Liver (tissue), 9 donors: ENCODE measurements around the gene SNRPB2. TPM values are rescaled to one million over a fixed set of nuclear protein-coding genes. Genes with fewer than 3 reads are reported as not detected.

Source experiments
- DNase-seq: peaks from one replicate; pipeline ENCODE4 v3.0.0-alpha.2; 2017; ENCODE audit warnings: low spot score
- H3K27ac ChIP-seq, 2 donors: one replicate each; pipeline ENCODE4 v1.7.0; 2013; ENCODE audit warnings: inconsistent platforms in 2 of 2, low read length in 2 of 2, control low read depth in 1 of 2, low read depth in 1 of 2, mild to moderate bottlenecking in 1 of 2
- H3K27me3 ChIP-seq, 4 donors: one replicate each; pipeline versions ENCODE4 v1.6.1 to v1.7.0; 2013; ENCODE audit warnings: low read length in 3 of 4, inconsistent platforms in 1 of 4, mild to moderate bottlenecking in 1 of 4, moderate library complexity in 1 of 4; ENCODE audit not compliant: control insufficient read depth in 4 of 4, insufficient read depth in 4 of 4
- H3K36me3 ChIP-seq, 4 donors: one replicate each; pipeline versions ENCODE4 v1.6.1 to v1.7.0; 2013; ENCODE audit warnings: low read length in 3 of 4, mild to moderate bottlenecking in 3 of 4, low read depth in 1 of 4, moderate library complexity in 1 of 4; ENCODE audit not compliant: control insufficient read depth in 4 of 4, insufficient read depth in 3 of 4
- H3K4me1 ChIP-seq, 4 donors: one replicate each; pipeline versions ENCODE4 v1.6.1 to v1.7.0; 2013; ENCODE audit warnings: low read length in 3 of 4, mild to moderate bottlenecking in 3 of 4, moderate library complexity in 1 of 4; ENCODE audit not compliant: control insufficient read depth in 4 of 4, insufficient read depth in 4 of 4
- H3K4me3 ChIP-seq, 3 donors: one replicate each; pipeline versions ENCODE4 v1.6.1 to v1.7.0; 2013; ENCODE audit warnings: low read length in 3 of 3, control low read depth in 1 of 3, low read depth in 1 of 3, mild to moderate bottlenecking in 1 of 3
- H3K9ac ChIP-seq, 2 donors: one replicate each; pipeline ENCODE4 v1.7.0; 2013; ENCODE audit warnings: low read length in 2 of 2, mild to moderate bottlenecking in 2 of 2, moderate library complexity in 2 of 2, control low read depth in 1 of 2, low read depth in 1 of 2
- H3K9me3 ChIP-seq, 4 donors: one replicate each; pipeline versions ENCODE4 v1.6.1 to v1.7.0; 2013; ENCODE audit warnings: low read length in 3 of 4; ENCODE audit not compliant: control insufficient read depth in 4 of 4
- FOXA1 ChIP-seq: IDR thresholded peaks from 2 replicates; pipeline ENCODE4 v1.6.1; 2016; ENCODE audit warnings: antibody characterized with exemption
- HNF4A ChIP-seq, 2 donors: conservative IDR thresholded peaks; 2 replicates each; pipeline ENCODE4 v1.6.1; 2016; ENCODE audit warnings: antibody characterized with exemption in 2 of 2, mild to moderate bottlenecking in 2 of 2
- HNF4G ChIP-seq: IDR thresholded peaks from 2 replicates; pipeline ENCODE4 v1.6.1; 2016; ENCODE audit warnings: antibody characterized with exemption
- NR2F2 ChIP-seq: IDR thresholded peaks from 2 replicates; pipeline ENCODE4 v1.6.1; 2016; ENCODE audit warnings: antibody characterized with exemption
- RAD21 ChIP-seq, 2 donors: IDR thresholded peaks; 2 replicates each; pipeline ENCODE4 v1.6.1; 2016; ENCODE audit warnings: antibody characterized with exemption in 2 of 2, mild to moderate bottlenecking in 2 of 2
- TAF1 ChIP-seq: conservative IDR thresholded peaks from 2 replicates; pipeline ENCODE4 v1.6.1; 2016; ENCODE audit warnings: antibody characterized with exemption, mild to moderate bottlenecking
- WGBS: extraction: QIAGEN DNeasy Blood & Tissue Kit; methylation state at CpG from one replicate; pipeline ENCODE4 v1.1.7; 2013; 5-methylcytosine and 5-hydroxymethylcytosine counted together
- polyA plus RNA-seq, 2 donors: library from polyadenylated mRNA; stranded (reverse) in 1 of 2; unstranded in 1 of 2; fragments of 200-250 nt in 1 of 2; fragments of >200 nt in 1 of 2; fragmentation: Nextera tagmentation in 1 of 2; extraction: Ambion mirVana in 1 of 2; gene quantifications; one replicate each; pipeline versions ENCODE4 v1.2.1 to v1.2.3, GENCODE V29; 2013 to 2015
- total RNA-seq, 2 donors: library from RNA; depleted of rRNA; stranded (reverse); fragments of >200 nt; gene quantifications; one replicate each; pipeline ENCODE4 v1.2.3, GENCODE V29; 2014
- TF ChIP-seq, protein P1 (sequence below): IDR thresholded peaks from 2 replicates; pipeline ENCODE4 v1.6.1; 2016; ENCODE audit warnings: antibody characterized with exemption
- TF ChIP-seq, protein P2 (sequence below): IDR thresholded peaks from 2 replicates; pipeline ENCODE4 v1.6.1; 2016; ENCODE audit warnings: antibody characterized with exemption, mild to moderate bottlenecking
- TF ChIP-seq, protein P3 (sequence below): fragments of 150-350 bp; IDR thresholded peaks from 2 replicates; pipeline ENCODE4 v1.5.1; 2017; ENCODE audit warnings: improper control_type of control experiment, low read depth, low read length; ENCODE audit not compliant: missing input control
- donor health status: healthy.
- donor health status: healthy.
- donor health status: healthy.
- donor health status: healthy.
- donor health status: healthy.

SNRPB2 gene
- total and polyA plus RNA-seq, 4 donors = 13.9 to 36.0 (median 21.0) TPM

DNA sequence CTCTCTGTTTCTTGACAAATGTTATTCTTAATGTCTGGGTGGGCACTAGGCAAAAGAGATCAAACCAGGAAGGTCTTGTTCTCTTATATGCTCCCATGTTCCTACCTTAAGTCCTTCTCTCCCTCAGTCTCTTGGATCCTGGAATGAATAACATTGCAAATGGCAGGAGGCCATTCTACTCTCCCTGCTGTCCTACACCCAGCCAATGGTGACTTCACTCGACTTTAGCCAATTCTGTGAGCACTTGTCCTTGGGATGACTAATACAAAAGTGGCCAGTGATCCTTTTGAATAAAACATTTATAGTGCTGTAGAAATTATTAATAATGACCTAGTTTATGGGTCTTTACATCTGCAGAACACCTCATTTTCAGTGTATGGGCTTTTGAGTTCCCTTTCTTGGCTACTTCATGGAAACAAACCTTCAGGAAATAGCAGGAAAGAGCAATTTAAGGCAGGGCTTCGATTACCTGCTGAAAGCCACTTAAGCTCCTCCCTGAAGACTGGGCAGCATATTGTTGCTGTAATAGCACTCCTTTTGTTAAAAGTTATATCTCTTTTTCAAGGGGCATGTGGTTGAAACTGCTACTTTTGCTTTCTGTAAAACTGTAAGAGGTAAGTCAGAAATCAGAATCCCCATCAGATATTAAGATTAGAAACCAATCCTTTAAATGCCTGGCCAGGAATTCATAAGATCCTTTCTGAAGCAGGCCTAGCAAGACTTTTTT is 28.8 kb downstream of the SNRPB2 start:
- Histone ChIP-seq H3K9ac (no peak overlapping the region), H3K36me3 (no peaks in the 10 kb centered on the region), H3K9me3 (no peaks in the 10 kb centered on the region), H3K4me1 (peaks cover 0 to 2% (median 0%) of the 10 kb centered on the region in 4 donors), H3K4me3 (no peak overlapping the region), H3K27ac (no peak overlapping the region), H3K27me3 (no peaks in the 10 kb centered on the region)
- no peak for TF ChIP-seq NR2F2
- no peak for DNase-seq
- 60% methylated on average over 2 of the region's 2 CpGs for WGBS

DNA sequence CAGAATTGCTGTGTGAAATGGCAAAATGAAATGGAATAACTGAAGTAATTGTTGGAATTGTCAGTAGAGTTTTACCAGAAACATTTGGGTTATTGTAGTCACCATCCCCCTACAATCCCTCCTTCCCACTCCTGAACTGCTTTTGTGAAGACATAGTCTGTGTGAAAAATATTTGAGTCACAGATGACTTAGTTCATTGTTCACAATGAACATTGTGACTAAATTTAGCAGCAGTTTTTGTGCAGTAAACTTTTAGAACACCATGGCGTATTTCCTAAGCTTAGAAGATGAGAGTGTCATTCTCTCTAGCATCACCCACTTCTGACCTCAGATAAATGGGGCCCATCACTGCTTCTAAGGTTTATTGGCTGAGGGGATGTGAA is 29.3 kb downstream of the SNRPB2 start:
- Histone ChIP-seq H3K27me3 (no peaks in the 10 kb centered on the region), H3K4me3 (no peak overlapping the region), H3K36me3 (no peaks in the 10 kb centered on the region), H3K27ac (no peak overlapping the region), H3K9me3 (no peaks in the 10 kb centered on the region), H3K4me1 (peaks cover 0 to 2% (median 0%) of the 10 kb centered on the region in 4 donors), H3K9ac (no peak overlapping the region)
- no peak for TF ChIP-seq HNF4G
- TF ChIP-seq TAF1 = no peak
- TF ChIP-seq HNF4A (conservative IDR thresholded peaks at IDR 0.05) = no peak
- no peak for TF ChIP-seq RAD21 (IDR thresholded peaks at IDR 0.05)
- WGBS = 80% methylated on average over 1 of the region's 1 CpG
- no peak for DNase-seq

DNA sequence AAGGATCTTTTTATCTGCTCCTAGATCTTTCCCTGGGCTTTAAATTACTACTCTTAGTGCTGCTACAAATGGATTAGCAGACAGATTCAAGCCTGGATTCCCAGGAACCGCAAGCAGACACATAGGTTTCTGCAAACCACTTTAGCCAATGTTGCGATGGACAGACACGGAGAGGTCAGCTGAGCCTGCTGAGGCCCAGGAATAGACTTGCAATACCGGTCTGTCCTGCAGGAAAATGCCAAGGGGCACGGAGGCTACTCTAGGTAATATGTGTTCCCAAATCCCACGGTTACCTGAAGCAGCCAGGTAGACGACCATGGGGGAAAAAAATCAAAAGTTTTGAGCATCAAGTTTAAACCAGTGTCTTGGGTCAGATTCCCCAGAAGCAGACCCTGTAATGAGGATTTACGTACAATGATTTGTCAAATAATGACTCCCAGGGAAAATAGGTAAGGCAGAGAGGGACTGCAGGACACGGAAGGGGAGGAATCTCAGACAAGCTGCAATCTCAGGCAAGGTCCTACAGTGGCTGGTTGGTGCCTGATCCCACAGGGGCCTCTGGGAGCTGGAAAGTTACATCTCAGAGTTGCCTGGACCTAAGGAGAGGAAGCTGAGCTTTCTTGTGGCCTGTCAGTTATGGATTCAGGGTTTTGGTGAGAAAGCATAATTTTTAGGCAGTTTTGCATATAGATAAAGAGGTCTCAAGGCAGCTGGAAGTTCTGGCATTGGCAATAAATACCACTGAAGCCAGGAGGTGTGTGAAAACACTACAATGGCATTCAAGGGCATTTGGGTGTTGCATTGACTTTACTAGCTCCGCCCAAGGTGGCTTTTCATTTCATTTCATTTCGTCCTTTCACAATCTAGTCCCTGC is 30.8 kb downstream of the SNRPB2 start:
- no peaks in the 10 kb centered on the region for H3K27me3 ChIP-seq
- WGBS = 57% methylated on average over 11 of the region's 11 CpGs
- no peak for DNase-seq
- peaks cover 0 to 2% (median 0%) of the 10 kb centered on the region in 4 donors for H3K4me1 ChIP-seq
- no peaks in the 10 kb centered on the region for H3K36me3 ChIP-seq
- no peak for TF ChIP-seq TAF1
- H3K9me3 ChIP-seq = no peaks in the 10 kb centered on the region
- no peak overlapping the region for H3K4me3 ChIP-seq
- H3K9ac ChIP-seq = no peak overlapping the region
- H3K27ac ChIP-seq = no peak overlapping the region

DNA sequence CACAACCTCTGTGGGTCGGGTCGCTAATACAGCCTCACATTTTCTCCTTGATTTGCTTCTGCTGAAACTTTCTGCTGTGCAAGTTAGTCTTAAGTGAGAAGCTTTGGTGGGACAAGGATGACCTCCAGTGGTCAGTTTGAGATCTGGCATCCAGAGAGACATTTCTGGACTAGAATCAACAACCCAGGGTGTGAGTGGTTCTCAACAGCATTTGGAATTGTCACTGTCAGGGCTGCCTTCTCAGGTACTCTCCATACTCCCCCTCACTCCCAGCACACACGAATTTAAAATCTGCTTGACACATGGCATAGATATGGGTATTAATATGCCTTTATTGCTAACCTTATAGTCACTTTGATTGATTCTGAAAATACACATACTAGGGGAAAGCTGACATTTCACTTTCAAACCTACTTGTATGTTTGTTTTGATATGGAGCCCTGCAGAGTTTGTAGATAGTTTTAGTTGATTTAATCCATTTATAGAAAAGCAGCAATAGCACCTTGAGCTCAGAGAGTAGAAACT is 31.5 kb downstream of the SNRPB2 start:
- H3K9ac ChIP-seq = no peak overlapping the region
- H3K4me3 ChIP-seq = no peak overlapping the region
- H3K9me3 ChIP-seq = no peaks in the 10 kb centered on the region
- H3K4me1 ChIP-seq = peaks cover 0 to 2% (median 0%) of the 10 kb centered on the region in 4 donors
- DNase-seq = peak; percentile 40
- WGBS = 0% methylated on average over 3 of the region's 3 CpGs
- TF ChIP-seq HNF4A (conservative IDR thresholded peaks at IDR 0.05) = no peak
- TF ChIP-seq, protein P1, sequence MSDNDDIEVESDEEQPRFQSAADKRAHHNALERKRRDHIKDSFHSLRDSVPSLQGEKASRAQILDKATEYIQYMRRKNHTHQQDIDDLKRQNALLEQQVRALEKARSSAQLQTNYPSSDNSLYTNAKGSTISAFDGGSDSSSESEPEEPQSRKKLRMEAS = no peak
- TF ChIP-seq, protein P2, sequence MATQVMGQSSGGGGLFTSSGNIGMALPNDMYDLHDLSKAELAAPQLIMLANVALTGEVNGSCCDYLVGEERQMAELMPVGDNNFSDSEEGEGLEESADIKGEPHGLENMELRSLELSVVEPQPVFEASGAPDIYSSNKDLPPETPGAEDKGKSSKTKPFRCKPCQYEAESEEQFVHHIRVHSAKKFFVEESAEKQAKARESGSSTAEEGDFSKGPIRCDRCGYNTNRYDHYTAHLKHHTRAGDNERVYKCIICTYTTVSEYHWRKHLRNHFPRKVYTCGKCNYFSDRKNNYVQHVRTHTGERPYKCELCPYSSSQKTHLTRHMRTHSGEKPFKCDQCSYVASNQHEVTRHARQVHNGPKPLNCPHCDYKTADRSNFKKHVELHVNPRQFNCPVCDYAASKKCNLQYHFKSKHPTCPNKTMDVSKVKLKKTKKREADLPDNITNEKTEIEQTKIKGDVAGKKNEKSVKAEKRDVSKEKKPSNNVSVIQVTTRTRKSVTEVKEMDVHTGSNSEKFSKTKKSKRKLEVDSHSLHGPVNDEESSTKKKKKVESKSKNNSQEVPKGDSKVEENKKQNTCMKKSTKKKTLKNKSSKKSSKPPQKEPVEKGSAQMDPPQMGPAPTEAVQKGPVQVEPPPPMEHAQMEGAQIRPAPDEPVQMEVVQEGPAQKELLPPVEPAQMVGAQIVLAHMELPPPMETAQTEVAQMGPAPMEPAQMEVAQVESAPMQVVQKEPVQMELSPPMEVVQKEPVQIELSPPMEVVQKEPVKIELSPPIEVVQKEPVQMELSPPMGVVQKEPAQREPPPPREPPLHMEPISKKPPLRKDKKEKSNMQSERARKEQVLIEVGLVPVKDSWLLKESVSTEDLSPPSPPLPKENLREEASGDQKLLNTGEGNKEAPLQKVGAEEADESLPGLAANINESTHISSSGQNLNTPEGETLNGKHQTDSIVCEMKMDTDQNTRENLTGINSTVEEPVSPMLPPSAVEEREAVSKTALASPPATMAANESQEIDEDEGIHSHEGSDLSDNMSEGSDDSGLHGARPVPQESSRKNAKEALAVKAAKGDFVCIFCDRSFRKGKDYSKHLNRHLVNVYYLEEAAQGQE = no peak
- TF ChIP-seq, protein P3, sequence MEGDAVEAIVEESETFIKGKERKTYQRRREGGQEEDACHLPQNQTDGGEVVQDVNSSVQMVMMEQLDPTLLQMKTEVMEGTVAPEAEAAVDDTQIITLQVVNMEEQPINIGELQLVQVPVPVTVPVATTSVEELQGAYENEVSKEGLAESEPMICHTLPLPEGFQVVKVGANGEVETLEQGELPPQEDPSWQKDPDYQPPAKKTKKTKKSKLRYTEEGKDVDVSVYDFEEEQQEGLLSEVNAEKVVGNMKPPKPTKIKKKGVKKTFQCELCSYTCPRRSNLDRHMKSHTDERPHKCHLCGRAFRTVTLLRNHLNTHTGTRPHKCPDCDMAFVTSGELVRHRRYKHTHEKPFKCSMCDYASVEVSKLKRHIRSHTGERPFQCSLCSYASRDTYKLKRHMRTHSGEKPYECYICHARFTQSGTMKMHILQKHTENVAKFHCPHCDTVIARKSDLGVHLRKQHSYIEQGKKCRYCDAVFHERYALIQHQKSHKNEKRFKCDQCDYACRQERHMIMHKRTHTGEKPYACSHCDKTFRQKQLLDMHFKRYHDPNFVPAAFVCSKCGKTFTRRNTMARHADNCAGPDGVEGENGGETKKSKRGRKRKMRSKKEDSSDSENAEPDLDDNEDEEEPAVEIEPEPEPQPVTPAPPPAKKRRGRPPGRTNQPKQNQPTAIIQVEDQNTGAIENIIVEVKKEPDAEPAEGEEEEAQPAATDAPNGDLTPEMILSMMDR = peak; percentile 80
- TF ChIP-seq FOXA1 = peak; percentile 25
- peak; percentile 94 to 95 for TF ChIP-seq RAD21 (IDR thresholded peaks at IDR 0.05)
- H3K27ac ChIP-seq = no peak overlapping the region
- no peaks in the 10 kb centered on the region for H3K27me3 ChIP-seq
- no peaks in the 10 kb centered on the region for H3K36me3 ChIP-seq
